NB4 (cell line): ENCODE results near the gene CLRN3.

Source experiments
- TF ChIP-seq, protein P1 (sequence below): IDR thresholded peaks from one replicate; pipeline ENCODE4 v1.5.1; 2012; ENCODE audit warnings: low read depth, low read length
- TF ChIP-seq, protein P2 (sequence below): IDR thresholded peaks from 2 replicates; pipeline ENCODE4 v1.6.1; 2011; ENCODE audit warnings: low read depth, low read length

DNA sequence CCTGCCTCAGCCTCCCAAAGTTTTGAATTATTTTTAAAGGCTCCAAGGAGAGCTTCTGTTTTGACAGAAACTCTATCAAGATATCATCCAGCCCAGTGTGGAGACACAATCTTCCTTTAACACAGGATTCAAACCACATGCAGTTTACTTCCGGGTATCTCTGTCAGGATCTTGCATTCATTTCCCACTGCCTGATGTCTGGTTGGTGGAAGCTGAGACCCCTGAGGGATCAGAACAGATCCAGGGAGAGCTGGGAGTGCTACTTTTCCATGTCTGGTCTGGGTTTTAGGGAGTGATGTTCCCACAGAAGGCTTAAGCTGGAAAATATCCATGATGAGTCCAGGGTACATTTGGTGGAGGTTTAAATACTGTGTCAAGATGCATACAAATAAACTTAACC lies 30.9 kb upstream of the CLRN3 start:
- TF ChIP-seq, protein P1, sequence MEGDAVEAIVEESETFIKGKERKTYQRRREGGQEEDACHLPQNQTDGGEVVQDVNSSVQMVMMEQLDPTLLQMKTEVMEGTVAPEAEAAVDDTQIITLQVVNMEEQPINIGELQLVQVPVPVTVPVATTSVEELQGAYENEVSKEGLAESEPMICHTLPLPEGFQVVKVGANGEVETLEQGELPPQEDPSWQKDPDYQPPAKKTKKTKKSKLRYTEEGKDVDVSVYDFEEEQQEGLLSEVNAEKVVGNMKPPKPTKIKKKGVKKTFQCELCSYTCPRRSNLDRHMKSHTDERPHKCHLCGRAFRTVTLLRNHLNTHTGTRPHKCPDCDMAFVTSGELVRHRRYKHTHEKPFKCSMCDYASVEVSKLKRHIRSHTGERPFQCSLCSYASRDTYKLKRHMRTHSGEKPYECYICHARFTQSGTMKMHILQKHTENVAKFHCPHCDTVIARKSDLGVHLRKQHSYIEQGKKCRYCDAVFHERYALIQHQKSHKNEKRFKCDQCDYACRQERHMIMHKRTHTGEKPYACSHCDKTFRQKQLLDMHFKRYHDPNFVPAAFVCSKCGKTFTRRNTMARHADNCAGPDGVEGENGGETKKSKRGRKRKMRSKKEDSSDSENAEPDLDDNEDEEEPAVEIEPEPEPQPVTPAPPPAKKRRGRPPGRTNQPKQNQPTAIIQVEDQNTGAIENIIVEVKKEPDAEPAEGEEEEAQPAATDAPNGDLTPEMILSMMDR: no peak
- TF ChIP-seq, protein P2, sequence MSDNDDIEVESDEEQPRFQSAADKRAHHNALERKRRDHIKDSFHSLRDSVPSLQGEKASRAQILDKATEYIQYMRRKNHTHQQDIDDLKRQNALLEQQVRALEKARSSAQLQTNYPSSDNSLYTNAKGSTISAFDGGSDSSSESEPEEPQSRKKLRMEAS: no peak
